DMS 273 (cell line): ENCODE data around the gene NFATC2.
A peak's percentile ranks its signal among the peaks of the same experiment; 100 is the strongest.
"Not testable (repeated sequence)": the region's sequence is repeated elsewhere in the genome, so short reads cannot be mapped to it uniquely, and the experiment has no call there.

Experiments used
- DNase-seq: peaks from one replicate; lab custom pipeline; 2025; ENCODE audit not compliant: unreplicated experiment; lab: John Stamatoyannopoulos, UW

Gene NFATC2

DNA sequence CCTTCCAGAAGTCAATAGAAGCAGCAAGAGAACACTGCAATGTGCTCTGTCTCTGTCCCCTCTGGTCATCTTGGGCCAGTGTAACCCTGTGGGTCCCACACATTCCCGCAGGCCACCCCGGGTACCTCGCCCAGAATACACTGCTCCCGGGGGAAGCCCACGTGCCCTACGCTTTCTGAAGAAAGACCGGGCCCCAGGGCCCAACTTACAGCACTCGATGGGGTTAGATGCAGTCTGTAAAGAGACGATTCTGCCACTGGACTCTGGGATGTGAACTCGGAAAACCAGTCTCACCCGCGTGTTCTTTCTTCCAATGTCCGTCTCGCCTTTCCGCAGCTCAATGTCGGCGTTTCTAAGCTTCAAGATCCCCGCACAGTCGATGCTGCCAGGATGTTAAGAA is 68.7 kb downstream of the NFATC2 start:
- no peak for DNase-seq

DNA sequence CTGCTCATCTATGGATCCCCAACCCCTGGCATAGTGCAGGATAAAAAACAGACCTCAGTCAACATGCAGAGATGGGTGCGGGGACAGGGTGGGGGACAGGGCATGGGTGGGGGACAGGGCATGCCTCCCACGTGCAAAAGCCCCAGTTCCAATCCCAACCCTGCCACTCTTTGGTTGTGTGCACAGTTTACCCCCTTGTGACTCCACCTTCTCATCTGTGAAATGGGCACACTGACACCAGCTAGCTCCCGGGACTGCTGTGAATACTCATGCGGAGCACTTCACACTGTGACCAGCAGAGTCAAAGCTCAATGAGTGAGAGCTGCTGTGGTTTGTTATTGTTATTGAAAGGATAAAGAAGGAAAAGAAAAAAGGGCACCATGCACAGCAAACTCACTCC is 69.3 kb downstream of the NFATC2 start:
- no peak for DNase-seq

DNA sequence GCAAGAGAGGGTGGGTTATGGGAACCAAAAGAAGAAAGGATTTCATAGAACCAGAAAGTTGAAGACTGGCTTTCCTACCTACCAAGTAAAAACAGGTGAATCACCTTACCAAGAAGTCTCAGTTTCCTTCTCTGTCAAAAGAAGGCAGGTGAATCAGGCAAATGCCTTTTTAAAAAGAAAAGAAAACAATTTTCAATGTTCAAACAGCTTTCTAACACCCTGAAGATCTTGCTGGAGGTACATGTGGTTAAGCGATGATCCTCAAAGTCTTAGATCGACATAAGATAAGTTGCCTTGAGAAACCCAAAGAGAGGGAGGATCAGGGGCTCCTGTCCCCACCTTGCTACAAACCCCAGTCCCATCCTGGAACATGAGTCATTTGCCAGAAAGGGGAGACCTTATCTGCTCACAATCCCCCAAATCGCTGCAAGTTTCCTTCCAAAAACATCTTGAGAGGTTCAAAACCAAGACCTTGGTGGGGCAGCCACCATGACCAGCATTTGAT is 71.6 kb downstream of the NFATC2 start:
- no peak for DNase-seq

DNA sequence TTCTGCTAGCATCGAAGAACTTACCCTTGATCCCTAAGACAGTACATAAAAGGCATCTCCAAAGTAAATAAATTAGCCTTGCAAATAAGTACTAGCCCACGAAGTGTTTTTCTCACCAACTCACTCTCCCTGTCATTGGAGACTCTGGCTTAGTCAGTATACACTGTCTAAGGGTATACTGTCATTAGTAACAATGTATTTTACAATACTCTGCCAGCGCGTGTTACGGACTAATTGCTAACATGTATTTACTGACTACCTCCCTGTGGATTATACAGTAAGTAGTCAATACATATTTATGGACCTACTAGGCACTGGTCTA is 72.1 kb downstream of the NFATC2 start:
- DNase-seq, result no peak

DNA sequence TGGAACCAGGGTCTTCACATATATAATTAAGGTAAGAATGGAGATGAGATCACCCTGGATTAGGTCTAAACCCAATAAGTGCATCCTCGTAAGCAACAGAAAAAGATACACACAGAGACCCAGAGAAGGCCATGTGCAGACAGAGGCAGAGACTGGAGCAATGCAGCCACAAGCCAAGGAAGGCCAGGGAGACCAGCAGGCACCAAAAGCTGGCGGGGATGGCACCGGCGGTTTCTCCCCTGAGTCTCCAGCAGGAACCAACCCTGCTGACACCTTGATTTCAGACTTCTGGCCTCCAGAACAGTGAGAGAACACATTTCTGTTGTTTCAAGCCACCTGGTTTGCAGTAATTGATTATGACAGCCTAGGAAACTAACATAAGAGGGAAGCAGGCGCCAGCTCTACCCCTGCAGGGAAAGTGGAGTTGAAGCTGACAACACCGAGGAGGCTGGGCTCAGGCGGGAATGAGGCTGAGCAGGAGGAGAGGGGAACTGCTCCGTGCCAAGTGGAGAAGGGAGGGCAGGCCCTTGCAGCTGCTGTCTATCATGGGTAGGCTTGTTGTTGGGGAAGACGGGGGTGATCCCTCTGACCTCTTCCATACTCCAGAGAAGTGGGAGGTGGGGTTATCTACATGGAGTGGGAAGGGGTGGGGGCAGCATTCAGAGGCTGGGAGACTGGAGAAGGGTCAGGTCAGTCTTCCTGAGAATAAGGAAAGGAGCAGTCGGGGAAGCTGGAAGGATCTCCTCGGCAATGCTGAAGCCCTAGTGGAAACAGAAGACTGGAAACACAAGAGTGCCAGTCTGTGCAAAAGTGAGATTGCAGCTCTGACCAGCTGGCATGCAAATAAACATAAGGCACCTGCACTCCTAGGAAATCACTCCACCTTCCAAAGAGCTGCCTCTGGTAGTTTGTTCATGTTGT is 72.7 kb downstream of the NFATC2 start:
- DNase-seq, result peak; percentile 82

DNA sequence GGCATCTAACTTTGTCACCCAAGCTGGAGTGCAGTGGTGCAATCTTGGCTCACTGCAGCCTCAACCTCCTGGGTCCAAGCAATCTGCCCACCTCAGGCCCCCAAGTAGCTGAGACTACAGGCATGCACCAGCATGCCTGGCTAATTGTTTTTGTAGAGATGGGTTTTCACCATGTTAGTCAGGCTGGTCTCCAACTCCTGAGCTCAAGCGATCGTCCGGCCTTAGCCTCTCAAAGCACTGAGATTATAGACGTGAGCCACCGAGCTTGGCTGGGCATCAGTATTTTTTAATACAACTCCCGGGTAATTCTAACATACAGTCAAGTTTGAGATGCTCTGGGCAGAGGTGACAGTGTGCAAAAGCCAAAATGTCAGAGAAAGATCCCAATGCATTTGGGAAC is 73.5 kb downstream of the NFATC2 start:
- peak; percentile 22 for DNase-seq

DNA sequence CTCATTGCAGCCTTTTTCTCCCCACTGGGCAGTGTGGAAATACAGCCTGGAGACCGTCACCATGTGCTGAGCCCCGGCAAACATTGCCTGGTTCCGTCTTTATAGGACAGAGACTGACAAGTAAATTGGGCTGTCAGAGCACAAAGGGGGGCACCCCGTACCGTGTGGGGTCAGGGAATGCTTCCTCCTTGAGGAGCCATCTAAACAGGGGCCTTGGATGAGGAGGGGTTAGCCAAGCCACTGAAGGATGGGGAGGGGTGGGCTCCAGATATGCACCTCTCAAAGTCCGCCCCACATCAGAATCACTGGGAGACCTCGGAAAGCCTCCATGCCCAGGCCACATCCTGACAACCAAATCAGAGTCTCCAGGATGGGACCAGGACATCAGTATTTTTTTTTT is 73.9 kb downstream of the NFATC2 start:
- DNase-seq, result no peak

DNA sequence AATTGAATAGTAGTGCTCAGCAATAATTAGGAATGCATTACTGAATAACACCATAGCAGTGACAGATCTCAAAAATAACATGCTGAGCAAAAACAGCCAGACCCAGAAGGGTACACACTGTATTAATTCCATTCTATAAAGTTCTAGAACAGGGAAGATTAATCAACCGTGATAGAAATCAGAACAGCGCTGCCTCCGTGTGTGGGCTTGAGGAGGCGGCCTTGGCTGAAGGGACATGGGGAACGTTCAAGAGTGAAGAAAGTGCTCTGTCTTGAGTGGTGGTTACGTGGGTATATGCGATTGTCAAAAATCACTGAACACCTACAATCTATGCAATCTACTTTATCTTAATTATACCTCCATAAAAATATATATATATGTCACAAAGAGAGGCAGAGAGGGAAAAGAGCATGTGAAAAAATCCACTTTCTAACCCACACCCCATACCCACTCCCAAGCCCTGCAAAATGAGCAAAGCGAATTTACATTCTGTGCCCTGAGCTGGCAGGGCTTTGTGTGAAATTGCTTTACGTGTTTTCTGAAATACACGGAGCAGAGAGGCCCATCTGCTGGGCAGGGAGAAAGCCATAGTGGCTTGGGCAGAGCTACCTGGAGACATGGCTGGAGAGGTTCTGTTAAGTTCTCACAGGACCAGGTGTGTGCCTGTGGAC is 74.4 kb downstream of the NFATC2 start:
- DNase-seq, result peak; percentile 16

DNA sequence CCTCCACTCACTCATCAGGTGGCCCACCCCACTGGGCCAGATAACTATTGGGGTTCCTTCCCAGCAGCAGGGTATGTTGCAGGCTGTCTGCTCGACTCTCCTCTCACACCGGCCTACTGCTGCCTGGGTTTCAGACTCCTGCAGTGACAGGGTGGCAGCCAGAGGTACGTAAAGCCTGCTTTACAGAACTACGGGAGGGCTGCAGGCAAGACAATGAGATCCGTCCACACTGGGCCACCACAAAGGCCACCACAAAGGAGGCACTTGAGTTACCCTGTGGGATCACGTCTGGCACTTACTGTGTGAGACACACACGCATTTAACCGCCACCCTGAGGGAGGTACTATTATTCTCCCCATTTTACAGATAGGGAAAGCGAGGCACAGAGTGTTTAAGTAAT is 78.5 kb downstream of the NFATC2 start:
- no peak for DNase-seq

DNA sequence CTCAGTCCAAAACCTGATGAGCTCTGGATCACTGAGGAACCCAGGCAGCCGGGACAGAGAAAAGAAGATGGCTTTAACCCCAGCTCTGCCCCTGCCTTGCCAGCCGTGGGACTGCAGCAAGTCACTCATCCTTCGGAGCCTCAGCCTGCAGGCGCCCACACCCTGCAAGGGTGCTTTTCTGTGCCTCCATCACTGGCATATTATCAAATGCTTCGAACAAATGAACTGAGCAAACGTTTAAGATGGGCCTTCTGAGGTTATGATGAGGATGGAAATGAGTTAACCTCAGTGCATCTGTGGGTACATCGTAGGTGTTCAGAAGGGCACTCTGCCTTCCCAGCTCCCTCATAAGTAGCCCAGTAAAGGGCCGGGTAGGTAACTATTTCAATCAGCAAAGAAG is 79.0 kb downstream of the NFATC2 start:
- DNase-seq, result no peak

DNA sequence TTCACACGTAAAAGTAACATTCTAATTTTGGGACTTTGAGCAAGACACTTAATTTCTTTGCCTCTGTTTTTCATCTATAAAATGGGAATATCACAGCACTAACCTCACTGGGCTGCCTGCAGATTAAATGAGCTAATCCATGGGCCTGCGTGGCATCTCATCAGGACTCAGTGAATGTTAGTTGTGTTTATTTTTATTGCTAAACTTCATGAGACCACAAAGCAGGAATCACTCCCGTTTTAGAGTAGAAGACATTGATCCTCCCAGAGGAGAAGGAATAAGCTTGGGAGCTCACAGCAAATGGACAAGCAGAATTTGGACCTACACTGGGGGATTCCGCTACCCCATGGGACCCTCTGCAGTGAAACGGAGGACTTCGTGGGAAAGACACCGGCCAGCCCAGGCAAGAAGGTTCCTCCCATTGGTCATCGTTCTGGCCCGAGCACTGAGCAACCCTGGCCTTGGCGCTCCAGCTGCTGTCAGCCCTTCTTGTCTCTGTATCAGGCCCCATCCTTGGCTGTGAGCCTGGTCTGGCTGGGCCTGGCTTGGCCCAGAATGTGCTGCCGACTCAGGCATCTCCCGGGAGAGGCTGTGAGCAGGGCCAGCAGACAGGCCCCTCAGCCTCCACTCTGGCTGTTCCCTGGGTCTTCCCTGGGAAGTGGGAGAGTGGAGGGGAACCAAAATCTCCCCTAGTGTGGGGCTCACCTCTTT is 79.8 kb downstream of the NFATC2 start:
- DNase-seq, result peak; percentile 48

DNA sequence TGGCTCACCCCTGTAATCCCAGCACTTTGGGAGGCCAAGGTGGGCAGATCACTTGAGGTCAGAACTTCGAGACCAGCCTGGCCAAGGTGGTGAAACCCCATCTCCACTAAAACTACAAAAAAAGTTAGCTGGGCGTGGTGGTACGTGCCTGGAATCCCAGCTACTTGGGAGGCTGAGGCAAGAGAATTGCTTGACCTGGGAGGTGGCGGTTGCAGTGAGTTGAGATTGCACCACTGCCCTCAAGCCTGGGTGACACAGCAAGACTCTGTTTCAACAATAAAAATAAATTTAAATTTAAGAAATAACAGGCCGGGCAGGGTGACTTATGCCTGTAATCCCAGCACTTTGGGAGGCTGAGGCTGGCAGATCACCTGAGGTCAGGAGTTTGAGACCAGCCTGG is 80.7 kb downstream of the NFATC2 start:
- DNase-seq, result not testable (repeated sequence)

DNA sequence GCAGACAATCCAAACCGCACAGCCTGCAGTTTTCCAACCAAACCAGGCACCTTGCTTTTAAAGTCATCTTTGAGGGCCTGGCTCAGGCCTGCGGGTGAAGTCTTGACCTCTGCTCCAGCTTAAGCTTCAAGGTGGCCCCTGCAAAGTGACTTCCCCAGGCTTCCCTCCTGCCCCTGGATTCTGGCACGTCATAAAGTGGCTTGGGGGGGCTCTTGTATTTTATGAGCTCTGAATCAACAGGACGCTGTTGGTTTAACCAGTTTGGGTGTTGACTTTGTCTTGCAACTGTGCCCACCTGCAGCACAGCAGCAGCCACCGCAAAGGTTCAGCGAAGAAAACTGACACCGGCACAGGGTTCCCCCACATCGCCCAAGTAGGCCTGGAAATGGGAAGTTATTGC is 81.2 kb downstream of the NFATC2 start:
- no peak for DNase-seq

DNA sequence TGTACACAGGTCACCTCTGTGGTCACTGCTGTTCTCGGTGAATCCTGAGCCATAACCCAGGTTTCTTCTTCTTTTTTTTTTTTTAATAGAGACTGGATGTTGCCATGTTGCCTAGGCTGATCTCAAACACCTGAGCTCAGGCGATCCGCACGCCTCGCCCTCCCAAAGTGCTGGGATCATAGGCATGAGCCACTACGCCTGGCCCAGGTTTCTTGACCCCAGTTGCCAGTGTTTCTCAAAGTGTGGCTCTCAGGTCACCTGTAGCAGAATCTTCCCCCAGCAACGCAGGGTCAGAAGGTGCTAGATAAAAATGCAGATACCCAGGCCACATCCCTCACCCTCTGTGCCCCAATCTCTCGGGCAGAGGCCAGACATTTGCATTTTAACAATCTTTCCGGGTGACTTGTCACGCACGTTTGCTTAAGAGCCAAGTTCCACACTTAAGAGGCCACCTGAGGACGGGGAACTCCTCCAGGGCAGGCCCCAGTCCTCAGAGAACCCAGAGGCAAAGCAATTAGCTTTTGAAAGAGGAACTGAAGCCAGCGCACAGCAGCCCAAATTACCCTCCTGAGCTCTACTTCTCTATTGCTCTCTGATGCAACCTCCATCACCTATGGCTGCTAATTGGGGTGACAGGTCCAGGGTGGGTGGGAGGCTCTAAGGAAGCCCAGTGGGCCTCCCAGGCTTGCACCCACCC is 81.8 kb downstream of the NFATC2 start:
- no peak for DNase-seq

DNA sequence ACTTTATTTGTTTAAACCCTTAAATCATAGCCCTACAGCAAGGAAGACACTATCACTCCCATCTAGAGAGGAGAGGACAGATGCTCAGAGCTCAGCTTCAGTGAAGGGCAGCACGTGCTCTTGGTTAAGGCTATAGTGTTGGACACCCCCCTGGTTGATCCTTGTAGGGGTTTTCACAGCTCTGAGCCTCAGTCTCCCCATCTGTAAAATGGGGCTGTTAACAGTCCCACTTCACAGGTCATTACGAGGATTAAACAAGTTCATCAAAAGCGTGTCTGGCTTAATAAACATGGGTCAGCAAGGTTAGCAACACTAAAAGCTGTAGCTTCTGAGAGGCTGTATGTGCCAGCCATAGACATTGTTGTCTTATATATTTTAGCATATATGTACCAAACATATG is 82.4 kb downstream of the NFATC2 start:
- DNase-seq, result no peak

DNA sequence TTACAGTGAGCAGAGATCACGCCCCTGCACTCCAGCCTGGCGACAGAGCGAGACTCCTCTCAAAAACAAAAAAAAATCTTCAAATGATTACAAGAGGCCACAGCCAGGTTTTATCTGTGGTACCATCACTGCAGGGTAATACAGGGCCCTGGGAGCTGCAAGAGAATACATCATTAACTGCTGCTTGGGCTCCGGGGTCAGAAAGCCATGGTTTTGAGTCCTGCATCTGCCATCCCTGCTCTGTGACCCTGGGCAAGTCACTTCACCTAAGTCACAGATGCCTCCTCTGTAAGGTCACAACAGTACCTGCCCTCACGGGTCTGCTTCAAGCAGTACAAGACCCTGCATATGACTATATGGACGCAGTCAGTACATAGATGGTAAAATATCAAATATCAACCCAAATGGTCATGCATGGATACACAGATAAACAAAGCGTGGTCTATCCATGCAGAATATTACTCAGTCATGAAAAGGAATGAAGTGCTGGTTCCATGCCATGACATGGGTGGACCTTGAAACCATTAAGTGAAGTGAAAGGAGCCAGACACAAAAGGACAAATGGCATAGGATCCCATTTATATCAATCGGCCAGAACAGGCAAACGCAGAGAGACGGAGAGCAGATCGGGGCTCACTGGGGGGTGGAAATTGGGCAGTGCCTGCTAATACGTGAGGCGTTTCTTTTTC is 83.6 kb downstream of the NFATC2 start:
- no peak for DNase-seq

DNA sequence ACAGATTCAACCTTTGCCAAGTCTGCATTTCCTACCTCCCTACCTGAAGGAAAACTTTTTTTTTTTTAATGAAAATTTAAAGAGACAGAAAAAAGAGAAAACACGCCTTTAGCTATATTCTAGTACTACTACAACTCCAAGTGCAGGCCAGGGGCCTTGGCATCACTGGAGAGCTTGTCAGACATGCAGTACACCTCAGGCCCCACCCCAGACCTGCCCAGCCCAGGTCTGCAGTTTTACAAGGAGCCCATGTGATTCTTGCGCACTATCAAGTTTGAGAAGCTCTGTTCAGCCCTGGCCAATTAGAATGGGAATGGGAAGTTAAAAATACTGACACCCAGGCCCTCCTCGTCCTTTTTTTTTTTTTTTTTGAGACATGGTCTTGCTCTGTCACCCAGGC is 85.0 kb downstream of the NFATC2 start:
- no peak for DNase-seq

DNA sequence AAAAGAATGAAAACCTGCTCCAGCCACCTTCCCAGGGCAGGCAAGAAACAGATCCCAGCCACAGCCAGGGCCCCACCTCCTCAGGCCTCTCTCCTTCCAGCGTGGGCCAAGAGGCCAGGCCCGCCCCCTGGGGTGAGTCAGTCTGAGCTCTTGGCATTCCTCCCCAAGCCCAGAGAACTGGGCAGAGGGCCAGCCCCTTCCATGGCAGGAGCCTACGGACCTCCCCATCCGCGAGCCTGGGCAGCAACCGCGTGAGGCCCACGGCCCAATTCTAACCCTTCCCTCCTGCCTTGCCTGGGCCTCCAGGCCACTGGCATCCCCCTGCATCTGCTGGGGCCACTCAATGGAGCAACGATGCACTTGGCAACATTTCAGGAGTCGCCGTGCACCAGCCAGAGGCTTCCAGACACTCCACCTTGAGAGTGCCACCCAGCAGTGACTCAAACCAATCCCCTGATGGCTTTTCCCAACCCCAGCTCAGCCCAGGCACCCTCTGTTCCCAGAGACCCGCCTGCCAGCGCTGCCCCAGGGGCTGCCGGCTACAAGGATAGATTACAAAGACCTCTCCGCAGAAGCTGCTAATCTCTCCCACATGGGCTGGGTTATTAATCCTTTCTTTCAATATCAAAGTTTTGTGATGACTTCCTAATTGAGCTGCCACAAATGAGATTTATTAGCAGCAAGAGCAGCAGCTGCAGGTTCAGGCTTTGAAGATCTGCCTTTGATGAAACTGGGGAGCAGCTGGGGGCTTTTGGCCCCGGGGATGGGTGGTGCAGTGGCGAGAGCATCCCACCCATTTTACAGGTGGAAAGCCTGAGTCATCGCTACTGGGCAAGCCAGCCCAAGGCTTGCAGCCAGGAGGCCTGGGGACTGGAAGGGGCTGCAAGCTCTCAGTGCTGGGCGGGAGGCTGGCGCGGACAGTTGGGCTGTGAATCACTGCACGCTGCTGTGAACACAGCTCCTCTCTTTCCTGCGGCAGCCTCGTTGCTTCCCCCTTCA is 85.7 kb downstream of the NFATC2 start:
- DNase-seq, result peak; percentile 97

DNA sequence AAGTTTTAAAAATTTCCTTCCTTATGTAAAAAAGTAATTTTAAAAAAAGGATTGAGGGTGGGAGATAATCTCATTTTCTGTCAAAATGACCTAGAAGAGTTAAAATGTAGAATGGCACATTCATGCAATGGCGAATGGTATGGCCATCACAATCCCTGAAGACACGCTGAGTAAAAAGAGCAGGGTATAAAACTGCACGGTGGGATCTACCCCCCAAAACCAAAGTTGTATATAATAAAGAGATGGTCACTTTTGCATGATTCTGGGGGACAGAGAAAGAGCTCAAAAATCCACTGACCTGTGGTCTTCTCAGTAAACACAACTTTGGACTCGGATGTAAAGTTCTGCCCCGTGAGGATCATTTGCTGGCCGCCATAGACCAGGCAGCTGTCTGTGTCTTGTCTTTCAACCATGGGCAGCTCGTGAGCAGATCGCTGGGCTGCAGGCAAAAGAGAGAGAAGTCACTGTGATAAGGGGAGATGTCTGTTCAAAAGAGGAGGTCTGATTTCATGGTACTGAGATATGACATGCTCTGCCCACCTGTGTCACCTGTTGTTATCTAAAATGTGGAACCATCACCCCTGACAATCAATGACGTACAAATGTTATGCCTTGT is 88.2 kb downstream of the NFATC2 start:
- no peak for DNase-seq
